ENCODE data around the gene FBRS. TPM values are rescaled to one million over a fixed set of nuclear protein-coding genes. Genes with fewer than 3 reads are reported as not detected.
A peak's percentile ranks its signal among the peaks of the same experiment; 100 is the strongest.

Gene FBRS
- total and polyA plus RNA-seq, 10 of the 15 experiments (the other 5 are each of a cell fraction or from before 2014, with no cell fraction given): 0.45 to 87.6 (median 14.6) TPM

DNA sequence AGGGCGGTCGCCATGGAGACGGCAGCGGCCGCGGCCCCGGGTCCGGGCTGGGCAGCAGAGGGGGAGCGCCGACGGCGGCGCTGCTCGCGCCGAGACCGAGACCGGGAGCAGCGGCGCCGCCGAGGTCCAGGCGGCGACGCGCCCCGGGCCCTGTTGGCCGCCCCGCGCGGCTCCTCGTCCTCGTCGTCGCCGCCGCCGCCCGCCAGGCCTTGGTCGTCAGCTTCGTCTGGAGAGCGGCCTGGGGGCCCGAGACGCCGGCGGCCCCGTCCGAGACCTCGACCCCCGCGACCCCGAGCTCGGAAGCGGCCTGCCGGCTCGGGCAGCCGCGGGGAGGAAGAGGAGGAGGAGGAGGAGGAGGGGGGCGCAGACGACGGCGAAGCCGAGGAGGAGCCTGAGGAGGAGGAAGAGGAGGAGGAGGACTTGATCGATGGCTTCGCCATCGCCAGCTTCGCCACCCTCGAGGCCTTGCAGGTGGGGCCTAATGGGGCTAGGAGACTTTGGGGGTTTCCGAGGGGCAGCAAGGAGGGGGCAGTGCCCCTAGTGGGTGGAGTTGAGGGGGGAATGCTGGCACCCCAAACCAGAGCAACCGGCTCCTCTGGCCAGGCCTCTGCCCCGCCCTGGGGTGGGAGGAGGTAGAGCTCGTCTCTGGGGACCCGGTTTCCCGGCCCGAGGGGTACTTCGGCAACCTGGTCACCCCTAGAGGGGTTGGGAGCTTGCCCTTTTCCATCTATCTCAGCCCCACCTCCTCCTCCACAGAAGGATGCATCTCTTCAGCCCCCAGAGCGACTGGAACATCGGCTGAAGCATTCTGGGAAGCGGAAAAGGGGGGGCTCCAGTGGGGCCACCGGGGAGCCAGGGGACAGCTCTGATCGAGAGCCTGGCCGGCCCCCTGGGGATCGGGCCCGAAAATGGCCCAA, 1.5 kb downstream of the FBRS start (continued):
- TF ChIP-seq, protein P1, sequence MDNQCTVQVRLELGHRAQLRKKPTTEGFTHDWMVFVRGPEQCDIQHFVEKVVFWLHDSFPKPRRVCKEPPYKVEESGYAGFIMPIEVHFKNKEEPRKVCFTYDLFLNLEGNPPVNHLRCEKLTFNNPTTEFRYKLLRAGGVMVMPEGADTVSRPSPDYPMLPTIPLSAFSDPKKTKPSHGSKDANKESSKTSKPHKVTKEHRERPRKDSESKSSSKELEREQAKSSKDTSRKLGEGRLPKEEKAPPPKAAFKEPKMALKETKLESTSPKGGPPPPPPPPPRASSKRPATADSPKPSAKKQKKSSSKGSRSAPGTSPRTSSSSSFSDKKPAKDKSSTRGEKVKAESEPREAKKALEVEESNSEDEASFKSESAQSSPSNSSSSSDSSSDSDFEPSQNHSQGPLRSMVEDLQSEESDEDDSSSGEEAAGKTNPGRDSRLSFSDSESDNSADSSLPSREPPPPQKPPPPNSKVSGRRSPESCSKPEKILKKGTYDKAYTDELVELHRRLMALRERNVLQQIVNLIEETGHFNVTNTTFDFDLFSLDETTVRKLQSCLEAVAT (IDR thresholded peaks at IDR 0.05): no peak
- TF ChIP-seq, protein P2, sequence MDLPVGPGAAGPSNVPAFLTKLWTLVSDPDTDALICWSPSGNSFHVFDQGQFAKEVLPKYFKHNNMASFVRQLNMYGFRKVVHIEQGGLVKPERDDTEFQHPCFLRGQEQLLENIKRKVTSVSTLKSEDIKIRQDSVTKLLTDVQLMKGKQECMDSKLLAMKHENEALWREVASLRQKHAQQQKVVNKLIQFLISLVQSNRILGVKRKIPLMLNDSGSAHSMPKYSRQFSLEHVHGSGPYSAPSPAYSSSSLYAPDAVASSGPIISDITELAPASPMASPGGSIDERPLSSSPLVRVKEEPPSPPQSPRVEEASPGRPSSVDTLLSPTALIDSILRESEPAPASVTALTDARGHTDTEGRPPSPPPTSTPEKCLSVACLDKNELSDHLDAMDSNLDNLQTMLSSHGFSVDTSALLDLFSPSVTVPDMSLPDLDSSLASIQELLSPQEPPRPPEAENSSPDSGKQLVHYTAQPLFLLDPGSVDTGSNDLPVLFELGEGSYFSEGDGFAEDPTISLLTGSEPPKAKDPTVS (IDR thresholded peaks at IDR 0.05; ENCODE audit: low read depth, low read length): no peak
- TF ChIP-seq EGR1 (IDR thresholded peaks at IDR 0.05; ENCODE audit: borderline replicate concordance in 1 of 2, low read depth in 2 of 2, low read length in 2 of 2): no peak
- TF ChIP-seq ZZZ3 (IDR thresholded peaks at IDR 0.05; ENCODE audit: control insufficient read depth, insufficient read length, low read depth): no peak
- no peak for TF ChIP-seq KLF5 (IDR thresholded peaks at IDR 0.05; ENCODE audit: partially characterized antibody)
- no peak for TF ChIP-seq TCF7 (IDR thresholded peaks at IDR 0.05; ENCODE audit: borderline replicate concordance)
- no peak for TF ChIP-seq CEBPZ (IDR thresholded peaks at IDR 0.05; ENCODE audit: low read depth, low read length)
- no peak for TF ChIP-seq WRNIP1 (IDR thresholded peaks at IDR 0.05; ENCODE audit: borderline replicate concordance, low read depth, low read length)
- TF ChIP-seq EP300 (IDR thresholded peaks at IDR 0.05; ENCODE audit: borderline replicate concordance in 1 of 2, control insufficient read depth in 1 of 2, low read depth in 2 of 2, low read length in 2 of 2): no peak
- no peak for TF ChIP-seq PAX5 (IDR thresholded peaks at IDR 0.05; ENCODE audit: borderline replicate concordance, low read depth, low read length)
- peak; percentile 19; the same call in 1 of the 2 replicates for TF ChIP-seq NBN (IDR thresholded peaks at IDR 0.05)
- TF ChIP-seq CHD1 (IDR thresholded peaks at IDR 0.05; ENCODE audit: low read depth, low read length): no peak
- TF ChIP-seq SP1 (IDR thresholded peaks at IDR 0.05; ENCODE audit: low read depth, low read length): no peak
- TF ChIP-seq, protein P3, sequence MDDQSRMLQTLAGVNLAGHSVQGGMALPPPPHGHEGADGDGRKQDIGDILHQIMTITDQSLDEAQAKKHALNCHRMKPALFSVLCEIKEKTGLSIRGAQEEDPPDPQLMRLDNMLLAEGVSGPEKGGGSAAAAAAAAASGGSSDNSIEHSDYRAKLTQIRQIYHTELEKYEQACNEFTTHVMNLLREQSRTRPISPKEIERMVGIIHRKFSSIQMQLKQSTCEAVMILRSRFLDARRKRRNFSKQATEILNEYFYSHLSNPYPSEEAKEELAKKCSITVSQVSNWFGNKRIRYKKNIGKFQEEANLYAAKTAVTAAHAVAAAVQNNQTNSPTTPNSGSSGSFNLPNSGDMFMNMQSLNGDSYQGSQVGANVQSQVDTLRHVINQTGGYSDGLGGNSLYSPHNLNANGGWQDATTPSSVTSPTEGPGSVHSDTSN (IDR thresholded peaks at IDR 0.05; ENCODE audit: insufficient replicate concordance, low read depth, low read length): peak; percentile 44
- TF ChIP-seq JUND (IDR thresholded peaks at IDR 0.05; ENCODE audit: low read depth, low read length): no peak
